ENCODE results near the gene CPD. TPM values are rescaled to one million over a fixed set of nuclear protein-coding genes. Genes with fewer than 3 reads are reported as not detected.
"Not testable (repeated sequence)": the region's sequence is repeated elsewhere in the genome, so short reads cannot be mapped to it uniquely, and the experiment has no call there.

The CPD gene
- 10 to 100 TPM in 1 of 6 donors, 1 to 10 TPM in 5; 3.7 to 10.8 (median 5.9) TPM for polyA plus RNA-seq (ENCODE audit: low read depth in 6 of 6)

DNA sequence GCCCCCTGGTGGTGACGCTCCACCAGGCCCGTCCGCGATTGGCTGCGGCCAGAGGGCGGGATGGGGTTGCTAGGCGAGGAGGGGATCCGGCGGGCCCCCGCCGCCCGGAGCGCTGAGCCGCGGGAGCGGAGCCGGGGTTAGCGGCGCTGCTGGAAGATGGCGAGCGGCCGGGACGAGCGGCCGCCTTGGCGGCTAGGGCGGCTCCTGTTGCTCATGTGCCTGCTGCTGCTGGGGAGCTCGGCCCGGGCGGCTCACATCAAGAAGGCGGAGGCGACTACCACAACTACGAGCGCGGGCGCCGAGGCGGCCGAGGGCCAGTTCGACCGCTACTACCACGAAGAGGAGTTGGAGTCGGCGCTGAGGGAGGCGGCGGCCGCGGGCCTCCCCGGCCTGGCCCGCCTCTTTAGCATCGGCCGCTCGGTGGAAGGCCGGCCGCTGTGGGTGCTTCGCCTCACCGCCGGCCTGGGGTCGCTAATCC, at the start of gene CPD:
Gene CPD (plus strand): TSS at position 103 of the 478 bp plus-strand sequence. CDS start 54 bp downstream, at position 157.
- no peaks in the 10 kb centered on the region for H3K36me3 Mint-ChIP-seq
- H3K27me3 Mint-ChIP-seq = peaks cover 27 to 31% (median 30%) of the 10 kb centered on the region in 3 donors
- H3K9me3 Mint-ChIP-seq = no peaks in the 10 kb centered on the region
- H3K4me1 Mint-ChIP-seq = peaks cover 12 to 32% (median 23%) of the 10 kb centered on the region in 3 donors
- peak within 1 kb of the TSS; percentile 6 to 95 (median 82) for H3K27ac Mint-ChIP-seq
- H3K4me3 Mint-ChIP-seq = peak within 1 kb of the TSS; percentile 91 to 99 (median 96)
- DNase-seq = peak; percentile 96
- peak; percentile 96 for ATAC-seq (ENCODE audit: low read depth in 2 of 2)

DNA sequence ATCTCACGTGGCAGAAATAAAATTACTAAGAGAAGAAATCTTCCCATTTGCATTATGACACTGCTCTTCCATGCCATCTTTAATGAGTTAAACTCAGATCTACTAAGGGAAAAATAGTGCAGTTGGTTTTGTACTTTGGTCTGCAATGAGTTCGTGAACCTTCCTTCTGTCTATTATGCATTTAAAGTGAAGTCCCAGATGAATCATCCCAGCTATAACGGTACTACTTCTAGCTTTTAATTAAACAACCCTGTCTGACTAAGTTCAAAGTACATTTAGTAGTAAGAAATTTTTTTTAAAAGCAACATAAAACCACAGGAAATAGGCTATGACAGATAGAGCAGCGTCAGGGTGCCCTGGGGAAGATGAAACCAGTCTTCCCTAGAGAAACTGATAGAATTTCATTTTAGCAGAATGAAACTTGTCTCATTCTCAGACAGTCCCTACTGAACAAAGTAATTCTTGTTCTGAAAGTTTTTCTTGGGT, 46.6 kb upstream of the CPD start:
- Mint-ChIP-seq H3K36me3 (no peaks in the 10 kb centered on the region), H3K4me1 (peaks cover 4 to 11% (median 9%) of the 10 kb centered on the region in 3 donors), H3K4me3 (no peak overlapping the region), H3K27me3 (peaks cover 0 to 5% (median 0%) of the 10 kb centered on the region in 3 donors), H3K27ac (peak overlapping the region in 2 of 6 donors; percentile 7 to 20), H3K9me3 (peaks cover 0 to 1% (median 0%) of the 10 kb centered on the region in 7 donors)
- no peak for DNase-seq
- ATAC-seq (ENCODE audit: low read depth in 2 of 2) = peak; percentile 40 to 50

GRCh38 chr17:30333503-30334360, 45.0 kb upstream of the CPD start, which contains the start of gene TMIGD1:
TMIGD1 (minus strand) TSS chr17:30334057; CDS start chr17:30332133, 1,924 bp downstream.
- no peak within 1 kb of the TSS for H3K27ac Mint-ChIP-seq
- H3K36me3 Mint-ChIP-seq = no peaks in the 10 kb centered on the region
- peaks cover 0 to 5% (median 0%) of the 10 kb centered on the region in 3 donors for H3K27me3 Mint-ChIP-seq
- peaks cover 4 to 11% (median 9%) of the 10 kb centered on the region in 3 donors for H3K4me1 Mint-ChIP-seq
- no peak for ATAC-seq (ENCODE audit: low read depth in 2 of 2)
- H3K9me3 Mint-ChIP-seq = peaks cover 0 to 1% (median 0%) of the 10 kb centered on the region in 7 donors
- no peak within 1 kb of the TSS for H3K4me3 Mint-ChIP-seq
- no peak for DNase-seq

DNA sequence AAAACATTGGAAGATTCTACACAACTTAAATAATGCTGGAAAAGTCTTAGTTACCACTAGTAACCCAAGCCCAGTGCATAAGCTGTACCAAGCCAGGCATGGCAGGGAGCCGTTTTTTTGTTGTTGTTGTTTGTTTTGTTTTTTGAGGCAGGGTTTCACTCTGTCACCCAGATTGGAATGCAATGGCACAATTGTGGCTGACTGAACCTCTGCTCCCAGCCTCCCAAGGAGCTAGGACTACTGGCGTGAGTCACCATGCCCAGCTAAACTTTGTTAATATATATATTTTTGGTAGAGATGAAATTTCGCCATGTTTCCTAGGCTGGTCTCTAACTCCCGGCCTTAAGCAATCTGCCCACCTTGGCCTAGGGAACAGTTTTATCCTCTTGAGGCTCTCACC, 44.3 kb upstream of the CPD start:
- Mint-ChIP-seq H3K36me3 (no peaks in the 10 kb centered on the region), H3K4me3 (no peak overlapping the region), H3K4me1 (peaks cover 4 to 11% (median 9%) of the 10 kb centered on the region in 3 donors), H3K9me3 (peaks cover 0 to 1% (median 0%) of the 10 kb centered on the region in 7 donors), H3K27me3 (peaks cover 0 to 5% (median 4%) of the 10 kb centered on the region in 3 donors), H3K27ac (no peak overlapping the region)
- DNase-seq (no peak), ATAC-seq (ENCODE audit: low read depth in 2 of 2) (no peak)

DNA sequence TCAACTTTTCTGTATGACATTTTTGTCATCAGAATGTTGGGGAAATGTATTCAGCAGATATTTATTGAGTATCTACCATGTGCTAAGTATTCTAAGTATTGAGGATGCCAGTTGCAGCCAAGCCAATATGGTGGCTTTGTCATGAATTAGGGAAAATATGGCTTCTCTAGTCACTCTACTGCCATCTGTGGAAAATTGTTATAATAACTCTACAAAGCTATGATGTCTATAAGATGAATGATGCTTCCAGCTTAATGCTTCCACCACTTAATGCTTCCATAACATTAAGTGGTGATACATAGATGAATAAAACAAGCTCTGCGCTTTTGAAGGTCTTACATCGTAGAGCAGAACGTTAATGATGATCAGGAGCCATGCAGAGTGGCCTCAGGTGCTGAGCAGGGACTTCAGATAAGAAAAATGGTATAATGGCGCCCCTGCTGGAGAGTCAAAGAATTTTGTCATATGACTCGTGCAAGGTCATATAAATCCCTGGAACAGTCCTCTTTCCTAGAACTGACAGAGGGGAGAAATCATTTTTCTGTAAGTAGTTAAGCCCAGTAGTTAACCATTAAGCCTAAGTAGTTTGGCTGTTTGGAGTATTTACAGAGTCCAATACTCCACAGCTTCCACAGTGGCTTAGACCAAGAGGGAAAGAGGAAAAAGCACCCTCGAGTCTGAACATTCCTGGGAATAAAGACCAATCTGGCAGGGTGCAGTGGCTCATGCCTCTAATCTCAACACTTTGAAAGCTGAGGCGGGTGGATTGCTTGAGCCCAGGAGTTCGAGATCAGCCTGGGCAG, 42.2 kb upstream of the CPD start:
- Mint-ChIP-seq H3K4me1 (peaks cover 9 to 18% (median 14%) of the 10 kb centered on the region in 3 donors), H3K27ac (no peak overlapping the region), H3K9me3 (peaks cover 0 to 1% (median 0%) of the 10 kb centered on the region in 7 donors), H3K36me3 (no peaks in the 10 kb centered on the region), H3K4me3 (no peak overlapping the region), H3K27me3 (peaks cover 0 to 9% (median 4%) of the 10 kb centered on the region in 3 donors)
- DNase-seq = peak; percentile 37
- peak; percentile 59 to 67 for ATAC-seq (ENCODE audit: low read depth in 2 of 2)

DNA sequence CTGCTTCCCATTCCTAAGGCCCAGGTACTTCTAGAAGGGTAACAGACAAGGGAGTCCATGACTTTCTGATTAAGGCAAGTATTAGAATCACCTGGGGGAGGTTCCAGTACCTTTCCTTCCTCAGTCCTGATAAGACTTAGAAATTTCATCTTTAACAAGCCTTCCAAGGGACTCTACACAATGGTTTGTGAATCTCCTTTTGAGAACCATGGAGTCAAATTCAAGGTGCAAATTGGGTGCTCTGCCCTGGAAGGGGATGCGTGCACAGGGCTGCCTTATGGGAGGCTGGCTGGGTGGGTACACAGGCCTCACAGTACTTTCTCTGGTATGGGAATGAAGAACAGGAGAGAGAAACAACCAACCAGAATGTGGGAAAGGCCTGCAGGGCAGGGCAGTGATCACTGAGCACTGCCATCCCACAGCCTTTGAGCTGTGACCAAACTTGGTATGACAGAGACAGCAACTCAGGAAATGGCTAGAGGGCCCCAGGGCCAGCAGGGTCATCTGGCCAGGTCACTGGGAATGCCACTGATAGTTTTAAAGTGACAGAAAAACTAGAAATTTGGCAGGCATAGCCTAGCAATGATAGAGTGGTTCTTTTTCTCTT, 41.2 kb upstream of the CPD start:
- ATAC-seq (ENCODE audit: low read depth in 2 of 2) (no peak), DNase-seq (no peak)
- H3K36me3 Mint-ChIP-seq = no peaks in the 10 kb centered on the region
- H3K4me3 Mint-ChIP-seq = no peak overlapping the region
- H3K27ac Mint-ChIP-seq = no peak overlapping the region
- peaks cover 5 to 16% (median 9%) of the 10 kb centered on the region in 3 donors for H3K4me1 Mint-ChIP-seq
- peaks cover 0 to 4% (median 4%) of the 10 kb centered on the region in 3 donors for H3K27me3 Mint-ChIP-seq
- peaks cover 0 to 1% (median 0%) of the 10 kb centered on the region in 7 donors for H3K9me3 Mint-ChIP-seq

- Mint-ChIP-seq H3K4me3 (no peak overlapping the region), H3K9me3 (peaks cover 0 to 1% (median 0%) of the 10 kb centered on the region in 7 donors), H3K27ac (no peak overlapping the region), H3K27me3 (peaks cover 0 to 4% (median 4%) of the 10 kb centered on the region in 3 donors), H3K4me1 (peaks cover 5 to 12% (median 9%) of the 10 kb centered on the region in 3 donors), H3K36me3 (no peaks in the 10 kb centered on the region)
- DNase-seq (no peak), ATAC-seq (ENCODE audit: low read depth in 2 of 2) (no peak)
Measured at GRCh38 chr17:30339086-30339485, 39.6 kb upstream of the CPD start.

DNA sequence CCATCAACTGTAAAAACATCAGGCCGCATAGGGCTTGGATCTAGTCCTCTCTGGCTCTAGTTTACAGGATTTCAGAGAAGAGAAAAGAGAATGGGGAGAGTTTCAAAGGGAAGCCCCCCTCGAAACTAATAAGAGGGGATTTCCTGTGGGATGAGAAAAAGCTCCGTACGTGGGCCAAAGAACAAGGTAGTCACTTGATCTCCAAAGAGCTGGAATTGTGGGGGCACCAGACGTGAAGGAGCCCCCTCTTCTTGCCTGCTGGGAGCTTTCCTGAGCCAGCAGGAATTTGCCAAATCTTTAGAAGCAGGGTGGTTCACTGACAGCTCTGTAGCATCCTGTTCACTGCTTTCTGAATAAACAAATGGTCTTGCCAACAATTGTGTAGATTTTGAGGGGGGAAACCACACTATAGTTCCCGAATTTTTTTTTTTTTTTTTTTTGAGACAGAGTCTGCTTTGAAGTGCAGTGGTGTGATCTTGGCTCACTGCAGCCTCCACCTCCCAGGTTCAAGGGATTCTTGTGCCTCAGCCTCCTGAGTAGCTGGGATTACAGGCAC, 37.8 kb upstream of the CPD start:
- Mint-ChIP-seq H3K4me1 (peaks cover 5 to 12% (median 9%) of the 10 kb centered on the region in 3 donors), H3K27ac (no peak overlapping the region)

GRCh38 chr17:30341703-30342249, 37.0 kb upstream of the CPD start:
- ATAC-seq (ENCODE audit: low read depth in 2 of 2) (no peak), DNase-seq (no peak)
- no peaks in the 10 kb centered on the region for H3K36me3 Mint-ChIP-seq
- no peak overlapping the region for H3K4me3 Mint-ChIP-seq
- H3K4me1 Mint-ChIP-seq = peaks cover 5 to 7% (median 6%) of the 10 kb centered on the region in 3 donors
- peaks cover 0 to 4% (median 4%) of the 10 kb centered on the region in 3 donors for H3K27me3 Mint-ChIP-seq
- H3K27ac Mint-ChIP-seq = no peak overlapping the region
- no peaks in the 10 kb centered on the region for H3K9me3 Mint-ChIP-seq

More for the DNA sequence above, 37.8 kb upstream of the CPD start:
- no peaks in the 10 kb centered on the region for H3K36me3 Mint-ChIP-seq
- DNase-seq (no peak), ATAC-seq (ENCODE audit: low read depth in 2 of 2) (no peak)
- peaks cover 0 to 4% (median 4%) of the 10 kb centered on the region in 3 donors for H3K27me3 Mint-ChIP-seq
- H3K4me3 Mint-ChIP-seq = no peak overlapping the region
- no peaks in the 10 kb centered on the region for H3K9me3 Mint-ChIP-seq

DNA sequence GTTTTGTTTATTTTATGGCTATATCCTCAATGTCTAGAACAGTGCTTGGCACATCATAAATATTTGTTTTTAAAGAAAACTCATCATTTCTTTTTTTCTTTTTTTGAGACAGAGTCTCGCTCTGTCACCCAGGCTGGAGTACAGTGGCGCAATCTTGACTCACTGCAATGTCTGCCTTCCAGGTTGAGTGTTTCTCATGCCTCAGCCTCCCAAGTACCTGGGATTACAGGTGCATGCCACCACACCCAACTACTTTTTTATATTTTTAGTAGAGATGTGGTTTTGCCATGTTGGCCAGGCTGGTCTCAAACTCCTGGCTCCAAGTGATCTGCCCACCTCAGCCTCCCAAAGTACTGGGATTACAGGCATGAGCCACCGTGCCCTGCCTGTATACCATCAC, 35.5 kb upstream of the CPD start:
- not testable (repeated sequence) for H3K36me3 Mint-ChIP-seq; DNase-seq; H3K9me3 Mint-ChIP-seq; H3K27me3 Mint-ChIP-seq; ATAC-seq (ENCODE audit: low read depth in 2 of 2); H3K27ac Mint-ChIP-seq; H3K4me1 Mint-ChIP-seq; H3K4me3 Mint-ChIP-seq

DNA sequence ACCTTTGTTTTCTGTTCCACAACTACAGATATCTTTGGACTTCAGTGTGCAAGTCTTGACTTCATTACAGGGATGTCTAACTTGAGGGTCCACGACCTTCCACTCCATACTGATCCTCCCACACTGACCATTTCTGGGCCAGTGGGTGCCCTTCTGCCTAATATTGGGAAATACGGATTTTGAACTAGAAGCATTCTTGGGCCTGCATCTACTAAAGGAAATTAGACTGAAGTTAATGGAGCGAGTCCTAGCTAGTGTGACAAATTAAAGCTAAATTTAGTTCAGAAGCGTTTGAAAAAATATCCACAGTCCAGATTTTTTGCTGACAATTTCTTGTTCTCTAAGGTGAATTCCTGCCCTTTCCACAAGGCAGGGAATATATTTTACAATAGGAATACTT, 34.9 kb upstream of the CPD start:
- Mint-ChIP-seq H3K27ac (no peak overlapping the region), H3K9me3 (no peaks in the 10 kb centered on the region), H3K27me3 (peaks cover 0 to 4% (median 4%) of the 10 kb centered on the region in 3 donors), H3K4me3 (no peak overlapping the region), H3K4me1 (peaks cover 5 to 7% (median 5%) of the 10 kb centered on the region in 3 donors), H3K36me3 (no peaks in the 10 kb centered on the region)
- ATAC-seq (ENCODE audit: low read depth in 2 of 2) = no peak
- no peak for DNase-seq
